HEK293 (cell line): ENCODE results near the gene VWF.

ENCODE experiments used
- CTCF ChIA-PET: fragments of 350-600 bp; formaldehyde crosslinking; extraction: SDS; loops from one replicate; lab custom pipeline; 2021; ENCODE audit warnings: antibody characterized with exemption; lab: Yijun Ruan, JAX
- POLR2A ChIA-PET: fragments of 300-600 bp; formaldehyde crosslinking; extraction: SDS; loops from one replicate; lab custom pipeline; 2020; ENCODE audit warnings: antibody characterized with exemption, inconsistent platforms; lab: Yijun Ruan, JAX
- H3K27ac ChIP-seq: fragments of 200-500 bp; sonication (Bioruptor generic); 2 replicates; pipeline ENCODE4 v1.5.1; 2014; ENCODE audit warnings: low read depth, low read length, control low read depth, inconsistent platforms; ENCODE audit errors: extremely low read depth
- H3K36me3 ChIP-seq, 2 experiments: fragments of 200-500 bp in 1 of 2; sonication (Bioruptor generic) in 1 of 2; 1 replicate in 1 of 2; 2 replicates in 1 of 2; pipeline ENCODE4 v1.5.1; 2014 to 2017; ENCODE audit warnings: inconsistent platforms in 2 of 2, low read length in 2 of 2; ENCODE audit not compliant: control insufficient read depth in 2 of 2, insufficient read depth in 1 of 2
- H3K4me1 ChIP-seq: fragments of 200-500 bp; sonication (Bioruptor generic); 2 replicates; pipeline ENCODE4 v1.5.1; 2014; ENCODE audit warnings: mild to moderate bottlenecking, low read length, inconsistent platforms; ENCODE audit not compliant: control insufficient read depth, insufficient read depth
- H3K4me3 ChIP-seq: 2 replicates; pipeline ENCODE4 v1.5.1; 2011; ENCODE audit warnings: low read depth, mild to moderate bottlenecking, control low read depth, low read length, moderate library complexity
- H3K9me3 ChIP-seq: fragments of 200-500 bp; sonication (Bioruptor generic); 2 replicates; pipeline ENCODE4 v1.5.1; 2014; ENCODE audit warnings: low read depth, low read length, inconsistent platforms; ENCODE audit not compliant: control insufficient read depth, insufficient read depth
- GLI4 ChIP-seq: fragments of 450-650 bp; formaldehyde crosslinking; IDR thresholded peaks from 2 replicates; pipeline ENCODE4 v1.5.1; 2016; ENCODE audit warnings: missing biosample characterization, missing genetic modification characterization
- KLF16 ChIP-seq: fragments of 450-650 bp; formaldehyde crosslinking; IDR thresholded peaks from 2 replicates; pipeline ENCODE4 v1.5.1; 2017; ENCODE audit warnings: missing biosample characterization, missing genetic modification characterization
- MYNN ChIP-seq: fragments of 450-650 bp; formaldehyde crosslinking; IDR thresholded peaks from 2 replicates; pipeline ENCODE4 v1.5.1; 2016; ENCODE audit warnings: missing biosample characterization, missing genetic modification characterization, borderline replicate concordance
- SETDB1 ChIP-seq: IDR thresholded peaks from one replicate; pipeline ENCODE4 v1.6.1; 2017; ENCODE audit warnings: mild to moderate bottlenecking, low read length, moderate library complexity, mixed read lengths; ENCODE audit not compliant: insufficient read length
- ZBTB17 ChIP-seq: fragments of 450-650 bp; formaldehyde crosslinking; IDR thresholded peaks from 2 replicates; pipeline ENCODE4 v1.5.1; 2016; ENCODE audit warnings: missing biosample characterization, missing genetic modification characterization
- ZNF133 ChIP-seq: fragments of 450-650 bp; formaldehyde crosslinking; IDR thresholded peaks from 2 replicates; pipeline ENCODE4 v1.5.1; 2016; ENCODE audit warnings: missing biosample characterization, missing genetic modification characterization
- ZNF155 ChIP-seq: fragments of 450-650 bp; formaldehyde crosslinking; IDR thresholded peaks from 2 replicates; pipeline ENCODE4 v1.5.1; 2016; ENCODE audit warnings: missing biosample characterization, missing genetic modification characterization
- ZNF174 ChIP-seq: fragments of 450-650 bp; formaldehyde crosslinking; IDR thresholded peaks from 2 replicates; pipeline ENCODE4 v1.5.0; 2017; ENCODE audit warnings: missing biosample characterization, mild to moderate bottlenecking, missing genetic modification characterization
- ZNF19 ChIP-seq: fragments of 450-650 bp; formaldehyde crosslinking; IDR thresholded peaks from 2 replicates; pipeline ENCODE4; 2016; ENCODE audit warnings: missing biosample characterization, missing genetic modification characterization, low read depth
- ZNF239 ChIP-seq: fragments of 450-650 bp; formaldehyde crosslinking; IDR thresholded peaks from 2 replicates; pipeline ENCODE4 v1.5.1; 2016; ENCODE audit warnings: missing biosample characterization, missing genetic modification characterization
- ZNF24 ChIP-seq: fragments of 450-650 bp; formaldehyde crosslinking; IDR thresholded peaks from 2 replicates; pipeline ENCODE4 v1.5.1; 2016; ENCODE audit warnings: missing biosample characterization, missing genetic modification characterization
- ZNF274 ChIP-seq, 2 experiments: fragments of 200-500 bp in 1 of 2; fragments of 450-650 bp in 1 of 2; sonication (Bioruptor generic) in 1 of 2; formaldehyde crosslinking in 1 of 2; IDR thresholded peaks; 2 replicates each; pipeline versions ENCODE4 v1.5.1 to v1.6.1; 2014 to 2016; ENCODE audit warnings: borderline replicate concordance in 1 of 2, inconsistent platforms in 1 of 2, low read length in 1 of 2, missing biosample characterization in 1 of 2, missing genetic modification characterization in 1 of 2
- ZNF426 ChIP-seq: fragments of 450-650 bp; formaldehyde crosslinking; IDR thresholded peaks from 2 replicates; pipeline ENCODE4 v1.5.1; 2017; ENCODE audit warnings: missing biosample characterization, missing genetic modification characterization, mild to moderate bottlenecking, inconsistent platforms, moderate library complexity
- ZNF501 ChIP-seq: fragments of 450-650 bp; formaldehyde crosslinking; IDR thresholded peaks from 2 replicates; pipeline ENCODE4 v1.5.1; 2016; ENCODE audit warnings: missing biosample characterization, missing genetic modification characterization
- ZNF510 ChIP-seq: fragments of 450-650 bp; formaldehyde crosslinking; IDR thresholded peaks from 2 replicates; pipeline ENCODE4 v1.5.1; 2018; ENCODE audit warnings: mild to moderate bottlenecking, missing genetic modification characterization, missing biosample characterization; ENCODE audit not compliant: insufficient replicate concordance
- ZNF521 ChIP-seq: fragments of 450-650 bp; formaldehyde crosslinking; IDR thresholded peaks from 2 replicates; pipeline ENCODE4 v1.5.1; 2017; ENCODE audit warnings: missing biosample characterization, mild to moderate bottlenecking, missing genetic modification characterization
- ZNF529 ChIP-seq: fragments of 450-650 bp; formaldehyde crosslinking; IDR thresholded peaks from 2 replicates; pipeline ENCODE4 v1.5.1; 2017; ENCODE audit warnings: missing genetic modification characterization, missing biosample characterization; ENCODE audit not compliant: insufficient replicate concordance
- ZNF777 ChIP-seq: fragments of 450-650 bp; formaldehyde crosslinking; IDR thresholded peaks from 2 replicates; pipeline ENCODE4 v1.5.1; 2017; ENCODE audit warnings: missing biosample characterization, missing genetic modification characterization, borderline replicate concordance
- ZNF843 ChIP-seq: fragments of 450-650 bp; formaldehyde crosslinking; IDR thresholded peaks from 2 replicates; pipeline ENCODE4 v1.5.1; 2016; ENCODE audit warnings: missing biosample characterization, missing genetic modification characterization
- TF ChIP-seq, protein P1 (sequence below): fragments of 450-650 bp; formaldehyde crosslinking; IDR thresholded peaks from 2 replicates; pipeline ENCODE4 v1.5.1; 2016; ENCODE audit warnings: missing biosample characterization, missing genetic modification characterization
- TF ChIP-seq, protein P2 (sequence below): fragments of 450-650 bp; formaldehyde crosslinking; IDR thresholded peaks from 2 replicates; pipeline ENCODE4 v1.5.1; 2016; ENCODE audit warnings: missing biosample characterization, missing genetic modification characterization
- TF ChIP-seq, protein P3 (sequence below): fragments of 450-650 bp; formaldehyde crosslinking; IDR thresholded peaks from 2 replicates; pipeline ENCODE4 v1.5.1; 2016; ENCODE audit warnings: missing biosample characterization, missing genetic modification characterization, low read depth
- TF ChIP-seq, protein P4 (sequence below): fragments of 450-650 bp; formaldehyde crosslinking; IDR thresholded peaks from 2 replicates; pipeline ENCODE4; 2016; ENCODE audit warnings: missing biosample characterization, missing genetic modification characterization
- TF ChIP-seq, protein P5 (sequence below): IDR thresholded peaks from 2 replicates; pipeline ENCODE4 v1.6.1; 2011; ENCODE audit warnings: mild to moderate bottlenecking, low read depth, low read length, borderline replicate concordance

VWF gene

DNA sequence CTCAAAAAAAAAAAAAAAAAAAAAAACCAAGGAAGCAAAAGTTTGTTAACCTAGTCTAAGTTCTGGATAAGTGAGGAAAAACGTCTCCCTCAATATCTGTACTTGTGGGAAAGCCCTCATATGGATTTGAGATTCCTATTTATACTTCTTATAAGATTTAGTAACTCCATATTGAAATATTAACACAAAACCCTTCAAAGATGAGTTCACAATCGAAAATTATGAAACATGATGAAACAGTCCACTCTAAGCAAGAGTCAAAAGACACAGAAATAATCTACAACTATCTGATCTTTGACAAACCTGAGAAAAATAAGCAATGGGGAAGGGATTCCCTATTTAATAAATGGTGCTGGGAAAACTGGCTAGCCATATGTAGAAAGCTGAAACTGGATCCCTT is 25.2 kb downstream of the VWF start:
- Histone ChIP-seq H3K27ac (no peak overlapping the region), H3K36me3 (no peaks in the 10 kb centered on the region), H3K9me3 (no peaks in the 10 kb centered on the region), H3K4me3 (no peak overlapping the region), H3K4me1 (no peaks in the 10 kb centered on the region)
- POLR2A ChIA-PET: no interaction called here
- TF ChIP-seq, protein P1, sequence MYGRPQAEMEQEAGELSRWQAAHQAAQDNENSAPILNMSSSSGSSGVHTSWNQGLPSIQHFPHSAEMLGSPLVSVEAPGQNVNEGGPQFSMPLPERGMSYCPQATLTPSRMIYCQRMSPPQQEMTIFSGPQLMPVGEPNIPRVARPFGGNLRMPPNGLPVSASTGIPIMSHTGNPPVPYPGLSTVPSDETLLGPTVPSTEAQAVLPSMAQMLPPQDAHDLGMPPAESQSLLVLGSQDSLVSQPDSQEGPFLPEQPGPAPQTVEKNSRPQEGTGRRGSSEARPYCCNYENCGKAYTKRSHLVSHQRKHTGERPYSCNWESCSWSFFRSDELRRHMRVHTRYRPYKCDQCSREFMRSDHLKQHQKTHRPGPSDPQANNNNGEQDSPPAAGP (tag by site-specific recombination): no peak
- TF ChIP-seq ZNF19 (no peak), ZNF274 (IDR thresholded peaks at IDR 0.05; ENCODE audit: low read length) (no peak), ZNF274 (tag by site-specific recombination; IDR thresholded peaks at IDR 0.05; ENCODE audit: borderline replicate concordance) (no peak), ZNF521 (tag by site-specific recombination) (no peak), GLI4 (no peak), MYNN (tag by site-specific recombination) (no peak), ZNF510 (tag by site-specific recombination) (no peak)
- TF ChIP-seq, protein P2, sequence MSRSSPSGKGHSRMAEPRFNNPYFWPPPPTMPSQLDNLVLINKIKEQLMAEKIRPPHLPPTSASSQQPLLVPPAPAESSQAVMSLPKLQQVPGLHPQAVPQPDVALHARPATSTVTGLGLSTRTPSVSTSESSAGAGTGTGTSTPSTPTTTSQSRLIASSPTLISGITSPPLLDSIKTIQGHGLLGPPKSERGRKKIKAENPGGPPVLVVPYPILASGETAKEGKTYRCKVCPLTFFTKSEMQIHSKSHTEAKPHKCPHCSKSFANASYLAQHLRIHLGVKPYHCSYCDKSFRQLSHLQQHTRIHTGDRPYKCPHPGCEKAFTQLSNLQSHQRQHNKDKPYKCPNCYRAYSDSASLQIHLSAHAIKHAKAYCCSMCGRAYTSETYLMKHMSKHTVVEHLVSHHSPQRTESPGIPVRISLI (tag by site-specific recombination): no peak
- CTCF ChIA-PET: interaction anchor here (0.7 kb wide), 1 partner anchor 61 kb away, joined by 3 read pairs; no protein-coding TSS in a partner anchor

DNA sequence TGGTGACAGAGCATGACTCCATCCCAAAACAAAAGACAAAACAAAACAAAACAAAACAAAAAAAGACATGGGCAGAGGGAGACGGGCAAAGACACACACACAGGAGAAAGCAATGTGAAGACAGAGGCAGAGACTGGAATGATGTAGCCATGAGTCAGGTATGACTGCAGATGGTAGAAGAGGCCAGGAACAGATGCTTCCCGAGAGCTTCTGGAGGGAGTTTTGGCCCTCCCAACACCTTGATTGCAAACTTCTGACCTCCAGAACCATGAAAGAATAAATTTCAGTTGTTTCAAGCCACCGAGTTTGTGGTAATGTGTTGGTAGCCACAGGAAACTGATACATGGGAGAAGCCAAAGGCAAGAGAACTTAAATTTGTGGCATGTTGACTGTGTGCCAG is 27.1 kb downstream of the VWF start:
- Histone ChIP-seq H3K36me3 (no peaks in the 10 kb centered on the region), H3K27ac (no peak overlapping the region), H3K4me1 (no peaks in the 10 kb centered on the region)
- TF ChIP-seq ZNF426 (tag by site-specific recombination) (no peak), ZNF155 (tag by site-specific recombination) (no peak), KLF16 (tag by site-specific recombination) (no peak), ZNF501 (tag by site-specific recombination) (no peak), ZNF24 (tag by site-specific recombination) (no peak)
- TF ChIP-seq, protein P3, sequence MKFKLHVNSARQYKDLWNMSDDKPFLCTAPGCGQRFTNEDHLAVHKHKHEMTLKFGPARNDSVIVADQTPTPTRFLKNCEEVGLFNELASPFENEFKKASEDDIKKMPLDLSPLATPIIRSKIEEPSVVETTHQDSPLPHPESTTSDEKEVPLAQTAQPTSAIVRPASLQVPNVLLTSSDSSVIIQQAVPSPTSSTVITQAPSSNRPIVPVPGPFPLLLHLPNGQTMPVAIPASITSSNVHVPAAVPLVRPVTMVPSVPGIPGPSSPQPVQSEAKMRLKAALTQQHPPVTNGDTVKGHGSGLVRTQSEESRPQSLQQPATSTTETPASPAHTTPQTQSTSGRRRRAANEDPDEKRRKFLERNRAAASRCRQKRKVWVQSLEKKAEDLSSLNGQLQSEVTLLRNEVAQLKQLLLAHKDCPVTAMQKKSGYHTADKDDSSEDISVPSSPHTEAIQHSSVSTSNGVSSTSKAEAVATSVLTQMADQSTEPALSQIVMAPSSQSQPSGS (tag by site-specific recombination): no peak
- TF ChIP-seq, protein P4, sequence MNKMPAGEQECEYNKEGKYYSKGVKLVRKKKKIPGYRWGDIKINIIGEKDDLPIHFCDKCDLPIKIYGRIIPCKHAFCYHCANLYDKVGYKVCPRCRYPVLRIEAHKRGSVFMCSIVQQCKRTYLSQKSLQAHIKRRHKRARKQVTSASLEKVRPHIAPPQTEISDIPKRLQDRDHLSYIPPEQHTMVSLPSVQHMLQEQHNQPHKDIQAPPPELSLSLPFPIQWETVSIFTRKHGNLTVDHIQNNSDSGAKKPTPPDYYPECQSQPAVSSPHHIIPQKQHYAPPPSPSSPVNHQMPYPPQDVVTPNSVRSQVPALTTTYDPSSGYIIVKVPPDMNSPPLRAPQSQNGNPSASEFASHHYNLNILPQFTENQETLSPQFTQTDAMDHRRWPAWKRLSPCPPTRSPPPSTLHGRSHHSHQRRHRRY (tag by site-specific recombination): no peak
- TF ChIP-seq, all 188 proteins: peak for 0
- Histone ChIP-seq H3K9me3 (no peaks in the 10 kb centered on the region), H3K4me3 (no peak overlapping the region)
- CTCF ChIA-PET: no interaction called here
- POLR2A ChIA-PET: no interaction called here

DNA sequence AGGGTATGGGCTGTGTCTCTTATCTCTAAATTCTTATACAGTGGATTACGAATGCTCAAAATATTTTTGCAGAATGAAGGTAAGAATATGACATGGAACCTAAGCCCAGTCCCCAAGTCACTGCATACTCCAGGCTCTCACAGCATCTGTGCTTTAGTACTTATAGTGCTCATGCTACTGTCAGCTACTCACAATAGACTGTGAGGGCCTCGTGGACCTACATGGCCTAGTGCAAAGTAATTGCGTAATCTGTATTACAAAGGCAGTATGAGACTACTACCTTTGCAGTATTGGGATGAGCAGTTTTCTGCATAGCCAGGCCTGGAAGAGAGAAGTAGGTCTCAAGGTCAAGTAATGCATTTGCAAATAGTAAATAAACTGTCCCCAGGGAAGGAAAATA is 27.9 kb downstream of the VWF start:
- H3K36me3 ChIP-seq: no peaks in the 10 kb centered on the region
- TF ChIP-seq ZNF529 (tag by site-specific recombination) (no peak), ZNF239 (tag by site-specific recombination) (no peak), ZNF777 (no peak), ZBTB17 (tag by site-specific recombination) (no peak), SETDB1 (no peak), ZNF133 (tag by site-specific recombination) (no peak), MYNN (tag by site-specific recombination) (no peak), ZNF174 (tag by site-specific recombination) (no peak), ZNF843 (no peak)
- TF ChIP-seq, protein P5, sequence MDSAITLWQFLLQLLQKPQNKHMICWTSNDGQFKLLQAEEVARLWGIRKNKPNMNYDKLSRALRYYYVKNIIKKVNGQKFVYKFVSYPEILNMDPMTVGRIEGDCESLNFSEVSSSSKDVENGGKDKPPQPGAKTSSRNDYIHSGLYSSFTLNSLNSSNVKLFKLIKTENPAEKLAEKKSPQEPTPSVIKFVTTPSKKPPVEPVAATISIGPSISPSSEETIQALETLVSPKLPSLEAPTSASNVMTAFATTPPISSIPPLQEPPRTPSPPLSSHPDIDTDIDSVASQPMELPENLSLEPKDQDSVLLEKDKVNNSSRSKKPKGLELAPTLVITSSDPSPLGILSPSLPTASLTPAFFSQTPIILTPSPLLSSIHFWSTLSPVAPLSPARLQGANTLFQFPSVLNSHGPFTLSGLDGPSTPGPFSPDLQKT: no peak
- TF ChIP-seq, all 188 proteins: peak for 0
- H3K4me1 ChIP-seq: no peaks in the 10 kb centered on the region
- POLR2A ChIA-PET: no interaction called here
- no peak overlapping the region for H3K4me3 ChIP-seq
- H3K9me3 ChIP-seq: no peaks in the 10 kb centered on the region
- CTCF ChIA-PET: no interaction called here
- no peak overlapping the region for H3K27ac ChIP-seq
